ENCODE measurements around the gene PPP1R11.

The PPP1R11 gene

DNA sequence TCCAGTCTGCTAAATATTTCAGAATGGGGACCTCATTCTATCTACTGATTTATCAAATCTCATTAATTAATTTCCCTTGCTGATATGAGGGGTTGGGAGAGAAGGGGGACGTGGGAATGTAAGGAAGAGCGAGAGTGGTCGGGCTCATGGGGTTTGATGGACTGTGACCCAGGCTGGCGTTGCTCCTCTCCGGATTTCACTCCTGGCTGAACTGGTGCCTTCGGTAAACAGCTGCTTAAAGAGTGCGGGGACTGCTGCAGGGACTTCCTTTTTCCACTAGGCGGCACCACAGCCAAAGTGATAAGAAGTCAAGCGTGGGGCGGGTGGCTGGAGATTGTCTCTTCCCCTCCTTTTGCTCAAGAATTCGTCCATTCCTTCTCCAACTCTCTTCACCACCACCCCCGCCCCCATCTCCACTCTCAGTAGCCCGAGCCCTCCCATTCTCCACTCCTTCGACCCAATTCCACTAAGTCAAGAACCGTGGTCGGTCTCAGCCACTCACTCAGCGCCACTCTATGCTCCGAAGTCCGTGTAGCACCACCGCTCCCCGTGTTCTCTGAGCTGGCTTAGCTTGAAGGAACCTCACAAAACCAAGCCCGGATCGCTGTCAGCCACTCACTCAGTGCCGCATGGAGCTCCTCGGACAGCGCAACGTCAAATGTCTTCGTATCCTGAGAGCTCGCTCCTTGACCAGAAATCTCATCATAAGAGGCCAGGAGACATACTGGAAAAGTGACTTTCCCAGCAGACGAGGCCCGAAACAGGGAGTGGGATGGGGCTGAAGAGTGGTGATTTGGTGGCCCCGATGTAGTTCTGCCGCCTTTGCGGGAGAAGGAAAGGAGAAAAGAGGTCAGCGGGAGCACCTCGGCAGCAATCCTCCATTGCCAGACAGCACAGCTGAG lies 36.2 kb downstream of the PPP1R11 start:
- TF ChIP-seq EZH2phosphoT487 (IDR thresholded peaks at IDR 0.05; ENCODE audit: borderline replicate concordance): no peak
- peak; percentile 94 for TF ChIP-seq CTCF (conservative IDR thresholded peaks at IDR 0.05; ENCODE audit: low read length)
- Histone ChIP-seq H3K36me3 (ENCODE audit: insufficient read depth, low read length) (no peaks in the 10 kb centered on the region), H3K79me2 (ENCODE audit: insufficient read depth, low read length) (no peaks in the 10 kb centered on the region), H3K27me3 (ENCODE audit: insufficient read depth, low read length, poor library complexity, severe bottlenecking) (no peaks in the 10 kb centered on the region), H3K9me2 (replicated peaks; ENCODE audit: low read depth, low read length) (no peaks in the 10 kb centered on the region), H3F3A (ENCODE audit: low read depth) (no peaks in the 10 kb centered on the region), H2AFZ (ENCODE audit: low read length) (peak overlapping the region; percentile 94), H3K9ac (ENCODE audit: low read depth, low read length, poor library complexity, severe bottlenecking) (peak overlapping the region; percentile 61), H4K20me1 (ENCODE audit: insufficient read depth, low read length, poor library complexity, severe bottlenecking) (no peaks in the 10 kb centered on the region), H3K4me1 (ENCODE audit: insufficient read depth, low read length, poor library complexity, severe bottlenecking) (peaks cover 18% of the 10 kb centered on the region), H3K9me3 (ENCODE audit: insufficient read depth, low read depth, low read length) (no peaks in the 10 kb centered on the region), H3K4me2 (ENCODE audit: low read depth, low read length, poor library complexity, severe bottlenecking) (peak overlapping the region; percentile 79), H3K4me3 (ENCODE audit: low read length, poor library complexity, severe bottlenecking) (peak overlapping the region; percentile 71)

- Histone ChIP-seq H4K20me1 (ENCODE audit: insufficient read depth, low read length, poor library complexity, severe bottlenecking) (no peaks in the 10 kb centered on the region), H3K4me2 (ENCODE audit: low read depth, low read length, poor library complexity, severe bottlenecking) (peak overlapping the region; percentile 79), H3K9me3 (ENCODE audit: insufficient read depth, low read depth, low read length) (no peaks in the 10 kb centered on the region), H3K27me3 (ENCODE audit: insufficient read depth, low read length, poor library complexity, severe bottlenecking) (no peaks in the 10 kb centered on the region), H3K4me1 (ENCODE audit: insufficient read depth, low read length, poor library complexity, severe bottlenecking) (peaks cover 17% of the 10 kb centered on the region), H3K79me2 (ENCODE audit: insufficient read depth, low read length) (no peaks in the 10 kb centered on the region), H3F3A (ENCODE audit: low read depth) (no peaks in the 10 kb centered on the region), H3K4me3 (ENCODE audit: low read length, poor library complexity, severe bottlenecking) (peak overlapping the region; percentile 71), H2AFZ (ENCODE audit: low read length) (peak overlapping the region; percentile 94), H3K9me2 (replicated peaks; ENCODE audit: low read depth, low read length) (no peaks in the 10 kb centered on the region), H3K36me3 (ENCODE audit: insufficient read depth, low read length) (no peaks in the 10 kb centered on the region), H3K9ac (ENCODE audit: low read depth, low read length, poor library complexity, severe bottlenecking) (peak overlapping the region; percentile 61)
- TF ChIP-seq EZH2phosphoT487 (IDR thresholded peaks at IDR 0.05; ENCODE audit: borderline replicate concordance) (no peak), CTCF (conservative IDR thresholded peaks at IDR 0.05; ENCODE audit: low read length) (no peak)
These were observed 36.8 kb downstream of the PPP1R11 start for GRCh38 chr6:30103872-30104179.

DNA sequence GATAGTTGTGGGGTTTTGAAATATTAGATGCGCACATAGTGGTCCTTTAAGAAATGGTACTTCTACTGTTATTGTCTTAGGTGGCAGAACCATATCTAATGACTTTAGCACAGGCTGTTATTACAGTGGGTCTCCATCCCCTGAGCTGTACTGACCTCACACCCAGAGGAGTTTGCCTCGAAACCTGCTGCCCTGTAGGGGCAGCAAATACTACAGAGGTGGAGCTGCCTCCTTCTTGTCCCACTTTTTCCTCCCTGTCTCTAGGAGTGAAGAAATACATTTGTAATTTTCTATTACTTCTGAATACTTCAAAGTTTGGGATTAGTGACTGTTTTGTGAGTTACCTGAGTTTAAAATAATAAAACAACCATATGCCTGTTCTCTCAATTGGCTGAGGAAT lies 37.7 kb downstream of the PPP1R11 start:
- H3K4me1 ChIP-seq (ENCODE audit: insufficient read depth, low read length, poor library complexity, severe bottlenecking): peaks cover 19% of the 10 kb centered on the region
- no peaks in the 10 kb centered on the region for H3K27me3 ChIP-seq (ENCODE audit: insufficient read depth, low read length, poor library complexity, severe bottlenecking)
- no peaks in the 10 kb centered on the region for H3F3A ChIP-seq (ENCODE audit: low read depth)
- no peaks in the 10 kb centered on the region for H3K36me3 ChIP-seq (ENCODE audit: insufficient read depth, low read length)
- no peak for TF ChIP-seq EZH2phosphoT487 (IDR thresholded peaks at IDR 0.05; ENCODE audit: borderline replicate concordance)
- TF ChIP-seq CTCF (conservative IDR thresholded peaks at IDR 0.05; ENCODE audit: low read length): peak; percentile 44
- no peaks in the 10 kb centered on the region for H3K9me3 ChIP-seq (ENCODE audit: insufficient read depth, low read depth, low read length)
- no peak overlapping the region for H3K9ac ChIP-seq (ENCODE audit: low read depth, low read length, poor library complexity, severe bottlenecking)
- no peak overlapping the region for H2AFZ ChIP-seq (ENCODE audit: low read length)
- no peak overlapping the region for H3K4me2 ChIP-seq (ENCODE audit: low read depth, low read length, poor library complexity, severe bottlenecking)
- no peak overlapping the region for H3K4me3 ChIP-seq (ENCODE audit: low read length, poor library complexity, severe bottlenecking)
- no peaks in the 10 kb centered on the region for H3K9me2 ChIP-seq (replicated peaks; ENCODE audit: low read depth, low read length)
- H3K79me2 ChIP-seq (ENCODE audit: insufficient read depth, low read length): no peaks in the 10 kb centered on the region
- no peaks in the 10 kb centered on the region for H4K20me1 ChIP-seq (ENCODE audit: insufficient read depth, low read length, poor library complexity, severe bottlenecking)
